ENCODE results near the gene UNK. TPM values are rescaled to one million over a fixed set of nuclear protein-coding genes. Genes with fewer than 3 reads are reported as not detected.
A peak's percentile ranks its signal among the peaks of the same experiment; 100 is the strongest.

The UNK gene
- total and polyA plus RNA-seq, 4 donors = 8.8 to 34.1 (median 25.3) TPM

- Histone ChIP-seq H3K36me3 (ENCODE audit: control insufficient read depth in 1 of 2, insufficient read depth in 2 of 2, low read length in 1 of 2) (no peaks in the 10 kb centered on the region), H3K4me3 (ENCODE audit: low read length in 2 of 2) (no peak overlapping the region), H3K4me1 (ENCODE audit: control insufficient read depth in 1 of 2, insufficient read depth in 2 of 2, low read length in 2 of 2) (no peaks in the 10 kb centered on the region), H3K27ac (ENCODE audit: low read depth in 1 of 2, low read length in 2 of 2) (no peak overlapping the region), H3K27me3 (ENCODE audit: control insufficient read depth in 1 of 2, insufficient read depth in 2 of 2, low read length in 1 of 2) (no peaks in the 10 kb centered on the region), H3K9me3 (ENCODE audit: control insufficient read depth, low read length) (no peaks in the 10 kb centered on the region)
- DNase-seq = no peak
- intact Hi-C loops (cut with DNase I) = no loop called here
- no peak for ATAC-seq (ENCODE audit: low FRiP score)
- 74 to 78% methylated on average over 27 of the region's 27 CpGs for WGBS, 2 donors
Observed at GRCh38 chr17:75830164-75831031, 45.8 kb downstream of the UNK start.

DNA sequence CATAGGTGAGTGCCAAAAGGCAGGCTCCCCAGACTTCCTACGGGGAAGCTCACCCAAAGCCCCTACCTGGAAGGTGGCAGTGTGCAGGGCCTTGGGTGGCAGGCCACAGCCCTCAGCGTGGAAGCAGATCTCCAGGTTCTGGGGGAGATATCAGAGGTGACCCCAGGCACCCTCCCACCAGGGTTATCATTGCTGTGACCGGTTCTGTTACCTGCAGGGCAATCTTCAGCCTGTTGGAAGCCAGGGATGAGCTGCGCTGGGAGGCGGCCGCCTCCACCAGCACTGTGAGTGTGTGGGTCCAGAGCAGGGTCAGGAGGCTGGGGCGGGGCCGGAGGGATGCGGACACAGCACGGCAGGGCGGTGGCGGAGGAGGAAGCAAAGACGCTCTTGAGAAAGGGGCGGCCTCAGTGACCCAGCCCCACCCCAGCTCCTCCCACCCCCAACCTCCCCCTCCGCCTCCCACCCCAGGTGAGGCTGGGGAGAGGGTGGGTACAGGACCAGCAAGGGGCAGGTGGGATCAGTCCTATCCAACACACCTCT lies 46.5 kb downstream of the UNK start:
- no peaks in the 10 kb centered on the region for H3K4me1 ChIP-seq (ENCODE audit: control insufficient read depth in 1 of 2, insufficient read depth in 2 of 2, low read length in 2 of 2)
- intact Hi-C loops (cut with DNase I) = no loop called here
- ATAC-seq (ENCODE audit: low FRiP score) = no peak

DNA sequence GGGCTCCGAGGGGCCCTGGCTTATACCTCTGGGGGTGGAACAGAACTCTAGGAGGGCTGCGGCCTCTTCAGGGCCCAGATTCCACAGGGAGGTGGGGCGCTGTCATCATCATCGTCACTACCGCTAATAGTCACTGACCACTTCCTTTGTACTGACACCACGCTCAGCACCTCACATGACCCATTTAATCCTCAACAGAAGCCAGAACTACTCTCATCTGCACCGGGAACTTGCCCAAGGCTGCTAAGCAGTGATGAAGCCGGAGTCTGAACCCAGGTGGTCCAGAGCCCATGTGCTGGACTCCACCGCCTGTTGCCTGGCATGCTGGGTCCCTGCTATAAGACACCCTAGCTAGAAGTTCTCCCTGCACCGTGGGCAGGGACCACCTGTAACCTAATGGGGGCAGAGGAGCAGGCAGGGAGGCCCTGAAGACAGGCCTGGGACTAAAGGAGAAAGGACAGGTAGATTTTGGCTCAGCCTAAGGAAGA lies 47.6 kb downstream of the UNK start:
- intact Hi-C loops (cut with DNase I) = no loop called here
- WGBS, 2 donors = 90% methylated on average over 10 of the region's 10 CpGs
- H3K27me3 ChIP-seq (ENCODE audit: control insufficient read depth in 1 of 2, insufficient read depth in 2 of 2, low read length in 1 of 2) = no peaks in the 10 kb centered on the region
- no peak for ATAC-seq (ENCODE audit: low FRiP score)
- peak in 1 of 2 donors; percentile 80 for DNase-seq
- no peaks in the 10 kb centered on the region for H3K4me1 ChIP-seq (ENCODE audit: control insufficient read depth in 1 of 2, insufficient read depth in 2 of 2, low read length in 2 of 2)
- no peak overlapping the region for H3K4me3 ChIP-seq (ENCODE audit: low read length in 2 of 2)
- no peak overlapping the region for H3K27ac ChIP-seq (ENCODE audit: low read depth in 1 of 2, low read length in 2 of 2)
- H3K36me3 ChIP-seq (ENCODE audit: control insufficient read depth in 1 of 2, insufficient read depth in 2 of 2, low read length in 1 of 2) = no peaks in the 10 kb centered on the region
- H3K9me3 ChIP-seq (ENCODE audit: control insufficient read depth, low read length) = no peaks in the 10 kb centered on the region

More for the DNA sequence above, 46.5 kb downstream of the UNK start:
- 90% methylated on average over 14 to 15 of the region's 15 CpGs for WGBS, 2 donors
- DNase-seq = no peak
- H3K27ac ChIP-seq (ENCODE audit: low read depth in 1 of 2, low read length in 2 of 2) = no peak overlapping the region
- no peaks in the 10 kb centered on the region for H3K9me3 ChIP-seq (ENCODE audit: control insufficient read depth, low read length)
- no peak overlapping the region for H3K4me3 ChIP-seq (ENCODE audit: low read length in 2 of 2)
- no peaks in the 10 kb centered on the region for H3K36me3 ChIP-seq (ENCODE audit: control insufficient read depth in 1 of 2, insufficient read depth in 2 of 2, low read length in 1 of 2)
- H3K27me3 ChIP-seq (ENCODE audit: control insufficient read depth in 1 of 2, insufficient read depth in 2 of 2, low read length in 1 of 2) = no peaks in the 10 kb centered on the region

- no peaks in the 10 kb centered on the region for H3K36me3 ChIP-seq (ENCODE audit: control insufficient read depth in 1 of 2, insufficient read depth in 2 of 2, low read length in 1 of 2)
- H3K9me3 ChIP-seq (ENCODE audit: control insufficient read depth, low read length) = no peaks in the 10 kb centered on the region
- WGBS, 2 donors = 75 to 77% methylated on average over 20 of the region's 20 CpGs
- ATAC-seq (ENCODE audit: low FRiP score) (no peak), DNase-seq (no peak)
- H3K27ac ChIP-seq (ENCODE audit: low read depth in 1 of 2, low read length in 2 of 2) = no peak overlapping the region
- no peaks in the 10 kb centered on the region for H3K27me3 ChIP-seq (ENCODE audit: control insufficient read depth in 1 of 2, insufficient read depth in 2 of 2, low read length in 1 of 2)
- intact Hi-C loops (cut with DNase I) = no loop called here
- no peaks in the 10 kb centered on the region for H3K4me1 ChIP-seq (ENCODE audit: control insufficient read depth in 1 of 2, insufficient read depth in 2 of 2, low read length in 2 of 2)
- no peak overlapping the region for H3K4me3 ChIP-seq (ENCODE audit: low read length in 2 of 2)
Observed at GRCh38 chr17:75832652-75833400, 48.2 kb downstream of the UNK start.

GRCh38 chr17:75834279-75834920 lies 49.8 kb downstream of the UNK start:
- intact Hi-C loops (cut with DNase I) = no loop called here
- 92 to 94% methylated on average over 22 to 25 of the region's 25 CpGs for WGBS, 2 donors
- H3K27ac ChIP-seq (ENCODE audit: low read depth in 1 of 2, low read length in 2 of 2) = no peak overlapping the region
- no peak overlapping the region for H3K4me3 ChIP-seq (ENCODE audit: low read length in 2 of 2)
- no peaks in the 10 kb centered on the region for H3K36me3 ChIP-seq (ENCODE audit: control insufficient read depth in 1 of 2, insufficient read depth in 2 of 2, low read length in 1 of 2)
- ATAC-seq (ENCODE audit: low FRiP score) = no peak
- no peaks in the 10 kb centered on the region for H3K27me3 ChIP-seq (ENCODE audit: control insufficient read depth in 1 of 2, insufficient read depth in 2 of 2, low read length in 1 of 2)
- no peak for DNase-seq
- no peaks in the 10 kb centered on the region for H3K4me1 ChIP-seq (ENCODE audit: control insufficient read depth in 1 of 2, insufficient read depth in 2 of 2, low read length in 2 of 2)
- no peaks in the 10 kb centered on the region for H3K9me3 ChIP-seq (ENCODE audit: control insufficient read depth, low read length)

- no peak overlapping the region for H3K4me3 ChIP-seq (ENCODE audit: low read length in 2 of 2)
- no peaks in the 10 kb centered on the region for H3K36me3 ChIP-seq (ENCODE audit: control insufficient read depth in 1 of 2, insufficient read depth in 2 of 2, low read length in 1 of 2)
- DNase-seq (no peak), ATAC-seq (ENCODE audit: low FRiP score) (no peak)
- no peaks in the 10 kb centered on the region for H3K4me1 ChIP-seq (ENCODE audit: control insufficient read depth in 1 of 2, insufficient read depth in 2 of 2, low read length in 2 of 2)
- no peaks in the 10 kb centered on the region for H3K9me3 ChIP-seq (ENCODE audit: control insufficient read depth, low read length)
- H3K27me3 ChIP-seq (ENCODE audit: control insufficient read depth in 1 of 2, insufficient read depth in 2 of 2, low read length in 1 of 2) = no peaks in the 10 kb centered on the region
- intact Hi-C loops (cut with DNase I) = no loop called here
- no peak overlapping the region for H3K27ac ChIP-seq (ENCODE audit: low read depth in 1 of 2, low read length in 2 of 2)
- WGBS, 2 donors = 27 to 33% methylated on average over 24 of the region's 24 CpGs
Observed at GRCh38 chr17:75834928-75835653, 50.5 kb downstream of the UNK start.

- intact Hi-C loops (cut with DNase I) = no loop called here
Observed at GRCh38 chr17:75835654-75835987, 51.0 kb downstream of the UNK start.

DNA sequence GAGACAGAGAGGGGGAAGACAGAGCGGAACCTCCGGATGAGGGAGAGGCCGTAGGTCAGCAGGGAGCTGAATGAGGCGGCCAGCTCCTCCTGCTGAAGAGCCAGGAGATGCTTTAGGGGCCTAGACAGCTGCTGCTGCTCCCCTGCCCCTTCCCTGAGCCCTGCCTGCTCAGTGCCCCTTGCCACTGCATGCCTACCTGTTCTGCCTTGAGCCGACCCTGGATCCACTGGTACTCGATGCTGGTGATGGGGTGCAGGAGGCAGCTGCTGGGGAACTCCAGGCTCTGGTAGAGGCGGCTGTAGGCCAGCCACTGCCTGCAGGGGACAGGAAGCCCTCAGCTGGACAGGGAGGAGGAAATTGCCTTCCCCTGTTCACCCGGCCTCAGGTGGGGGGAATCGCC lies 52.0 kb downstream of the UNK start:
- 93 to 94% methylated on average over 9 of the region's 9 CpGs for WGBS, 2 donors
- no peaks in the 10 kb centered on the region for H3K36me3 ChIP-seq (ENCODE audit: control insufficient read depth in 1 of 2, insufficient read depth in 2 of 2, low read length in 1 of 2)
- no peaks in the 10 kb centered on the region for H3K27me3 ChIP-seq (ENCODE audit: control insufficient read depth in 1 of 2, insufficient read depth in 2 of 2, low read length in 1 of 2)
- H3K4me3 ChIP-seq (ENCODE audit: low read length in 2 of 2) = no peak overlapping the region
- ATAC-seq (ENCODE audit: low FRiP score) (no peak), DNase-seq (peak in 1 of 2 donors; percentile 58)
- intact Hi-C loops (cut with DNase I) = no loop called here
- no peaks in the 10 kb centered on the region for H3K9me3 ChIP-seq (ENCODE audit: control insufficient read depth, low read length)
- no peaks in the 10 kb centered on the region for H3K4me1 ChIP-seq (ENCODE audit: control insufficient read depth in 1 of 2, insufficient read depth in 2 of 2, low read length in 2 of 2)
- H3K27ac ChIP-seq (ENCODE audit: low read depth in 1 of 2, low read length in 2 of 2) = no peak overlapping the region

More at GRCh38 chr17:75835654-75835987, 51.0 kb downstream of the UNK start:
- WGBS, 2 donors = 28 to 30% methylated on average over 9 of the region's 9 CpGs
- H3K27me3 ChIP-seq (ENCODE audit: control insufficient read depth in 1 of 2, insufficient read depth in 2 of 2, low read length in 1 of 2) = no peaks in the 10 kb centered on the region
- DNase-seq (peak in 1 of 2 donors; percentile 77), ATAC-seq (ENCODE audit: low FRiP score) (no peak)
- no peaks in the 10 kb centered on the region for H3K36me3 ChIP-seq (ENCODE audit: control insufficient read depth in 1 of 2, insufficient read depth in 2 of 2, low read length in 1 of 2)
- H3K9me3 ChIP-seq (ENCODE audit: control insufficient read depth, low read length) = no peaks in the 10 kb centered on the region
- no peak overlapping the region for H3K27ac ChIP-seq (ENCODE audit: low read depth in 1 of 2, low read length in 2 of 2)
- no peaks in the 10 kb centered on the region for H3K4me1 ChIP-seq (ENCODE audit: control insufficient read depth in 1 of 2, insufficient read depth in 2 of 2, low read length in 2 of 2)
- no peak overlapping the region for H3K4me3 ChIP-seq (ENCODE audit: low read length in 2 of 2)

Data from aorta (tissue), 5 donors.